ENCODE data around the gene PLEKHH2.

- TF ChIP-seq CTCF (conservative IDR thresholded peaks at IDR 0.05; ENCODE audit: low read depth in 2 of 2) (no peak), JUNB (IDR thresholded peaks at IDR 0.05; ENCODE audit: unreplicated experiment) (no peak), EZH2phosphoT487 (IDR thresholded peaks at IDR 0.05; ENCODE audit: unreplicated experiment) (no peak)
These were observed 111.3 kb downstream of the PLEKHH2 start for GRCh38 chr2:43748333-43748732.
